Thymus (tissue), 11 donors: ENCODE results near the gene KIRREL1. TPM values are rescaled to one million over a fixed set of nuclear protein-coding genes. Genes with fewer than 3 reads are reported as not detected.
A peak's percentile ranks its signal among the peaks of the same experiment; 100 is the strongest.

ENCODE experiments used
- DNase-seq, 9 donors: peaks; one replicate each; pipeline ENCODE4 v3.0.0-alpha.2; 2013; ENCODE audit warnings: low spot score in 9 of 9, low read depth in 6 of 9, missing footprints in 1 of 9
- H3K27ac ChIP-seq, 2 donors: one replicate each; pipeline ENCODE4 v1.5.1; 2013; ENCODE audit warnings: control low read depth in 1 of 2, low read depth in 1 of 2, low read length in 1 of 2, mild to moderate bottlenecking in 1 of 2, moderate library complexity in 1 of 2
- H3K27me3 ChIP-seq, 2 donors: one replicate each; pipeline ENCODE4 v1.5.1; 2013; ENCODE audit warnings: low read length in 1 of 2; ENCODE audit not compliant: control insufficient read depth in 2 of 2, insufficient read depth in 1 of 2
- H3K36me3 ChIP-seq, 2 donors: one replicate each; pipeline ENCODE4 v1.5.1; 2013; ENCODE audit warnings: low read length in 1 of 2, mild to moderate bottlenecking in 1 of 2, moderate library complexity in 1 of 2; ENCODE audit not compliant: control insufficient read depth in 2 of 2, insufficient read depth in 2 of 2
- H3K4me1 ChIP-seq, 2 donors: one replicate each; pipeline ENCODE4 v1.5.1; 2013; ENCODE audit warnings: low read length in 2 of 2; ENCODE audit not compliant: control insufficient read depth in 2 of 2, insufficient read depth in 2 of 2
- H3K4me3 ChIP-seq, 2 donors: one replicate each; pipeline ENCODE4 v1.5.1; 2013; ENCODE audit warnings: low read length in 2 of 2, control low read depth in 1 of 2, mild to moderate bottlenecking in 1 of 2
- H3K9me3 ChIP-seq, 2 donors: one replicate each; pipeline ENCODE4 v1.5.1; 2013; ENCODE audit warnings: low read length in 1 of 2, mild to moderate bottlenecking in 1 of 2; ENCODE audit not compliant: control insufficient read depth in 2 of 2, insufficient read depth in 1 of 2
- WGBS: extraction: QIAGEN DNeasy Blood & Tissue Kit; methylation state at CpG from one replicate; pipeline ENCODE4 v1.1.7; 2013; 5-methylcytosine and 5-hydroxymethylcytosine counted together
- polyA plus RNA-seq: library from polyadenylated mRNA; stranded (reverse); fragments of 200-250 nt; gene quantifications from one replicate; pipeline ENCODE4 v1.2.3, GENCODE V29; 2013
- total RNA-seq: library from RNA; stranded (reverse); fragments of 120-200 nt; gene quantifications from one replicate; pipeline ENCODE4 v1.2.4, GENCODE V29; 2013
- donor health status: healthy.

Gene KIRREL1
- total and polyA plus RNA-seq, 2 donors, result 3.4 to 5.9 TPM

DNA sequence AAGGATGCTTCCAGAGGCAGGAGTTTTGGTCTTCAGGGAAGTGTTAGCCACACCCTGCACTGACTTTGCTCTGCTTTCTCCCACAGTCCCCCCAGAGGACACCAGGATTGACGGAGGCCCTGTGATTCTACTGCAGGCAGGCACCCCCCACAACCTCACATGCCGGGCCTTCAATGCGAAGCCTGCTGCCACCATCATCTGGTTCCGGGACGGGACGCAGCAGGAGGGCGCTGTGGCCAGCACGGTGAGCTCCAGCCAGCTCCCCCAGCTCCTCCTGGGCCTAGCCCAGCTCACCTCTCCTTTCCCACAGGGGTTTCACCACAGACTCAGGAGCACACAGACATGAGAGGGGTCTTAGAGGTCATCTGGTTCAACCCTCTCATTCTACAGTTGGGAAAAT, 90.9 kb downstream of the KIRREL1 start:
- Histone ChIP-seq H3K27me3 (no peaks in the 10 kb centered on the region), H3K36me3 (peaks cover 19 to 29% of the 10 kb centered on the region in 2 donors), H3K9me3 (no peaks in the 10 kb centered on the region), H3K4me1 (no peaks in the 10 kb centered on the region), H3K27ac (no peak overlapping the region), H3K4me3 (no peak overlapping the region)
- WGBS, result 96% methylated on average over 8 of the region's 8 CpGs
- DNase-seq, result no peak

DNA sequence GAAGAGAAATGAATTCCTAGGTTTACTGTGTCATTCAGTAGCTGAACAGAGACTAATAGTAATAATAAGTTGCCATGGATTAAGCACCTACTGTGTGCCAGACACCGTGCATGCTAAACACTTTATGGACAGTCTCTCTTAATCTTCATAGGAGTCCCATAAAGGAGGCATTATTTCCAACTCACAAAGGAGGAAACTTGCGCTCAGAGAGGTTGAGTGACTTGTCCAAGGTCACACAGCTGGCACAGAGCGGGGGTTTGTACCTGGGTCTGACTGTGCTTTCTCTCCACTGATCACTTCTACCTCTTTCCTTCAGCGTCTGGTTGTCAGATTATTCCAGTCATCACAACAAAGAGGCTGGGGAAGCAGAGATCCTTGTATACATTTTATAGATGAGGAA, 91.3 kb downstream of the KIRREL1 start:
- no peak overlapping the region for H3K27ac ChIP-seq
- H3K4me1 ChIP-seq, result no peaks in the 10 kb centered on the region
- peaks cover 19 to 34% of the 10 kb centered on the region in 2 donors for H3K36me3 ChIP-seq
- no peaks in the 10 kb centered on the region for H3K27me3 ChIP-seq
- H3K9me3 ChIP-seq, result no peaks in the 10 kb centered on the region
- DNase-seq, result no peak
- H3K4me3 ChIP-seq, result no peak overlapping the region
- 98% methylated on average over 4 of the region's 4 CpGs for WGBS

DNA sequence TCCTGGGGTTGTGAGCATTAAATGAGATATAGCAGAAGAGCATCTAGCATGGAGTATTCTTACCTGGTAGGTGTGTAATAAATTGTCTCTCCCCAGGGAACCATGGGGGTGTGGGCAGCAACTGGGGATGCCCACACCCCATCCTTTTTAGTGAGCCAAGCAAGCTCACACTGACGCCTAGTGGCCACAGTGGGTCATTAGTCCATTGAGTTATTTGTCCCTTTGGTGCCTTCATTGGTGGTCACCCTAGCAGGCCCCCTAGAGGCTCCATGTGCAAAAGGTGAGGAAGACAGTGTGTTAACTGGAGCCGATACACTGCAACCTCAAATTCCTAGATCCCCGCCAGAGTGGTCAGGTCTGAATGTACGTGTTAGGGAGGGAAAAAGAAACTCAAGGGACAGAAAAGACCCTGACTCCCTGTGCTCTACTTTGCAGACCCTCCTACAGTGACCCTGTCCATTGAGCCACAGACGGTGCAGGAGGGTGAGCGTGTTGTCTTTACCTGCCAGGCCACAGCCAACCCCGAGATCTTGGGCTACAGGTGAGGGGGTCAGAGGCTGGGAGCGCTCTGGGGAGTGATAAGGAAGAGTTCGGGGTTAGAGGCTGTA, 94.0 kb downstream of the KIRREL1 start:
- H3K4me3 ChIP-seq, result no peak overlapping the region
- H3K27me3 ChIP-seq, result no peaks in the 10 kb centered on the region
- H3K9me3 ChIP-seq, result no peaks in the 10 kb centered on the region
- peak in 3 of 9 donors; percentile 21 to 48 (median 34) for DNase-seq
- H3K36me3 ChIP-seq, result peaks cover 31 to 49% of the 10 kb centered on the region in 2 donors
- WGBS, result 64% methylated on average over 9 of the region's 9 CpGs
- H3K4me1 ChIP-seq, result no peaks in the 10 kb centered on the region
- no peak overlapping the region for H3K27ac ChIP-seq

DNA sequence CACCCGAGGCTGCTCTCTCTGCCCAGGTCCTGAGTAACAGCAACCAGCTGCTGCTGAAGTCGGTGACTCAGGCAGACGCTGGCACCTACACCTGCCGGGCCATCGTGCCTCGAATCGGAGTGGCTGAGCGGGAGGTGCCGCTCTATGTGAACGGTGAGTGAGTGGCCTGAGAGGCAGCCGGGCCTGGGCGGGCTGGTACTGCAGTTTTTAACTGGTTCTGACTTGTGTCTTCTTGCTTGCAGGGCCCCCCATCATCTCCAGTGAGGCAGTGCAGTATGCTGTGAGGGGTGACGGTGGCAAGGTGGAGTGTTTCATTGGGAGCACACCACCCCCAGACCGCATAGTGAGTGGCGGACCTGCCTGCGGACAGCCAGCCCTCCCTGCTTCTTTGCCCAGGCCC, 96.0 kb downstream of the KIRREL1 start:
- no peak for DNase-seq
- WGBS, result 98% methylated on average over 16 of the region's 16 CpGs
- Histone ChIP-seq H3K4me1 (no peaks in the 10 kb centered on the region), H3K4me3 (no peak overlapping the region), H3K27ac (no peak overlapping the region), H3K9me3 (no peaks in the 10 kb centered on the region), H3K36me3 (peaks cover 34 to 59% of the 10 kb centered on the region in 2 donors), H3K27me3 (no peaks in the 10 kb centered on the region)

DNA sequence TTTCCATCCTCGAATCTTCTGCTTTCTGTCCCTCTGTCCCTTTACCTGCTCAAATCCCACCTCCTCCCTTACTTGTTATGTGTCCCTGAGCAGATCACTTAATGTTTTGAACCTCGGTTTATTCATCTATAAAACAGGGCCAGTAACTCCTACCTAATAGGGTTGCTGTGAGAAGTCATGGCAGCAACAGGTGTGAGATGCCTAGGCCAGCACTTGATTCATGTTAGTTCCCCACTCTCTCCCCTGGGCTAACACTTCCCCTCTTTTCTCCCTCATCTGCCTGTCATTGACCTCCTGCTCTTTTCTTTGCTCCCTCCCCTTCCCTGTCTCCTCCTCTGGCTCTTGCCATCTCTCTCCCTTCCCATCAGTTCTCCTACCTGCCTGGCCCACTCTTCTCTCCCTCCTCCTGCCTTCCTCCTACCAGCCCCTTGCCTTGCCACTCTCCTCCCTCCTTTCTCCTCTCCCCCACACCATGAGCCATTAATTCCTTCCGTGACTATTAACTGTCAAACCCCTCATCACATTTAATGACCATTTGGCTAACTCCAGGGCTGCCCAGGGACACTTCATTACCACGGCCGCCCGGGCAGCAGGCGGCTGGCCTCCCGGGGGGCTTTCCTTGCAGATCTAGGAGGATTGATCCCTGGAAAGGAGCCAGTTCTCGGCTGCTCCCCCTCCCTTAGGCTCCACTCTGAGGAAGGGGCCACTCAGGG, 96.6 kb downstream of the KIRREL1 start:
- no peak overlapping the region for H3K27ac ChIP-seq
- H3K9me3 ChIP-seq, result no peaks in the 10 kb centered on the region
- whole genome bisulfite sequencing, result 97% methylated on average over 9 of the region's 9 CpGs
- H3K27me3 ChIP-seq, result no peaks in the 10 kb centered on the region
- no peaks in the 10 kb centered on the region for H3K4me1 ChIP-seq
- peaks cover 34 to 59% of the 10 kb centered on the region in 2 donors for H3K36me3 ChIP-seq
- DNase-seq, result no peak
- H3K4me3 ChIP-seq, result no peak overlapping the region

DNA sequence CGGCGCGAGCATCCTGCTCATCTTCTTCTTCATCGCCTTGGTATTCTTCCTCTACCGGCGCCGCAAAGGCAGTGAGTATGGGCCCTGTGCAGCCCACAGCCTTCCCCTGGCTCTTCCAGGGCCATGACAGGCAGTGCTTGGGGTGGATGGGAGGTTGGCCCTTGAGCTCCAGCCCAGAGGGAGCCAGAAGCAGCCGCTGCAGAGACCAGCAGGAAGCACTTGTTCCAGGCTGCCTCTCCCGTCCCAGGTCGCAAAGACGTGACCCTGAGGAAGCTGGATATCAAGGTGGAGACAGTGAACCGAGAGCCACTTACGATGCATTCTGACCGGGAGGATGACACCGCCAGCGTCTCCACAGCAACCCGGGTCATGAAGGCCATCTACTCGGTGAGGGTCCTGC, 99.9 kb downstream of the KIRREL1 start:
- DNase-seq, result no peak
- no peak overlapping the region for H3K27ac ChIP-seq
- H3K9me3 ChIP-seq, result no peaks in the 10 kb centered on the region
- WGBS, result 96% methylated on average over 18 of the region's 18 CpGs
- no peak overlapping the region for H3K4me3 ChIP-seq
- no peaks in the 10 kb centered on the region for H3K27me3 ChIP-seq
- H3K36me3 ChIP-seq, result peaks cover 18 to 48% of the 10 kb centered on the region in 2 donors
- H3K4me1 ChIP-seq, result peaks cover 0 to 7% of the 10 kb centered on the region in 2 donors

DNA sequence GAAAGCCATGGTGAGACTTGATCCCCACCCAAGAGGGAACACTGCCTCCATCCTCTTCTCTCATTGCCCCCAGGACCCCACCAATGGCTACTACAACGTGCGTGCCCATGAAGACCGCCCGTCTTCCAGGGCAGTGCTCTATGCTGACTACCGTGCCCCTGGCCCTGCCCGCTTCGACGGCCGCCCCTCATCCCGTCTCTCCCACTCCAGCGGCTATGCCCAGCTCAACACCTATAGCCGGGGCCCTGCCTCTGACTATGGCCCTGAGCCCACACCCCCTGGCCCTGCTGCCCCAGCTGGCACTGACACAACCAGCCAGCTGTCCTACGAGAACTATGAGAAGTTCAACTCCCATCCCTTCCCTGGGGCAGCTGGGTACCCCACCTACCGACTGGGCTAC, 101.1 kb downstream of the KIRREL1 start:
- Histone ChIP-seq H3K36me3 (peaks cover 18 to 41% of the 10 kb centered on the region in 2 donors), H3K27me3 (no peaks in the 10 kb centered on the region), H3K9me3 (no peaks in the 10 kb centered on the region), H3K4me1 (peaks cover 0 to 11% of the 10 kb centered on the region in 2 donors), H3K4me3 (no peak overlapping the region), H3K27ac (no peak overlapping the region)
- 95% methylated on average over 14 of the region's 14 CpGs for WGBS
- no peak for DNase-seq

DNA sequence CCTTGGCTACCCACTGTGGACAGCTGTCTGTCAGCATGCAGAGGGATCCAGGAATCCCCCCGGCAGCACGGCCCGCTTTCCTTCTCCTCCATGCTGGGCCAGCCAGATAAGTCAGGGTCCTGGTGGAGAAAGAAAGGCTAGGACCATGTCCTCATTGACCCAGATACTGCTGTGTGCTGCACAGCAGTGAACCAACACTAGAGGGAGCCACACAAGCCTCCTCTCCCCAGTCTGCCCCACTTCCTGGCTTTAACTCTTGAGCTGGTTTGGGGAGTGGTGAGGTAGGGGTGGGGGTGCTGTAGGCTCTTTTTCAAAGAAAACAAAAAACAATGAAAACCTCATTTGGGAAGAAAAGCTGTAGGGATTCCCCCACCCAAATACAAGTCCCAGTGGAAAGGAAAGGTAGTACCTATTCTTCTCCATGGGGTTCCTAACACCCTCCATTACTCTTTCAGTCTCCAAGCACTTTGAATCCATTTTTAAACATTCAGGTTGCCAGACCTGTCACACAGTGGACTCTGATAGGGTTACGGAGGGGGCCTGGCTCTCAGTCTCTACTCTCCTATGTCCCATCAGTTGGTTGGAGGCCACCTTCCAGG, 102.4 kb downstream of the KIRREL1 start:
- no peak overlapping the region for H3K4me3 ChIP-seq
- peaks cover 12 to 33% of the 10 kb centered on the region in 2 donors for H3K36me3 ChIP-seq
- H3K9me3 ChIP-seq, result no peaks in the 10 kb centered on the region
- H3K27ac ChIP-seq, result no peak overlapping the region
- WGBS, result 97% methylated on average over 4 of the region's 4 CpGs
- peak in 6 of 9 donors; percentile 44 to 80 (median 64) for DNase-seq
- no peaks in the 10 kb centered on the region for H3K27me3 ChIP-seq
- H3K4me1 ChIP-seq, result peaks cover 0 to 14% of the 10 kb centered on the region in 2 donors

DNA sequence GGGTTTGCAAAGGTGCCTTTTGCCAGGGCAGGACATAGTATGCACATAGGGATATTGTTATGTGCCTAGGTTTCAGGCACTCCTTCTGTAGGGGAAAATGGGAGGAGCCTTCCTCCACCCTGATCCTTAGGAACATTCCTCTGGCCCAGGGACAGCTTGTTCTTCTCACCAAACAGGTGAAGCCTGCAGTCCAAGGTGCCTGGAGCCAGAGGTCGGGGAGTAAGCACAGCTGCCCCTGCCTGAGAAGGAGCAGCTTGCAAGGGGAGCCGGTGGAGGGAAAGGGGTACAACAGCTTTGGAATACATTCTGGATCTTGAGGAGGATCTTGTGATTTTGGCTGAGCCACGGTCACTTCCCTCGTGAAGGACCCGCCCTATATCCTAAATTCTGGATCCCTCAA, 104.8 kb downstream of the KIRREL1 start:
- H3K36me3 ChIP-seq, result peaks cover 3 to 19% of the 10 kb centered on the region in 2 donors
- H3K27ac ChIP-seq, result no peak overlapping the region
- no peaks in the 10 kb centered on the region for H3K9me3 ChIP-seq
- no peak overlapping the region for H3K4me3 ChIP-seq
- WGBS, result 96% methylated on average over 5 of the region's 5 CpGs
- H3K27me3 ChIP-seq, result no peaks in the 10 kb centered on the region
- DNase-seq, result no peak
- peaks cover 5 to 18% of the 10 kb centered on the region in 2 donors for H3K4me1 ChIP-seq
